ENCODE measurements around the gene TLCD2.

DNA sequence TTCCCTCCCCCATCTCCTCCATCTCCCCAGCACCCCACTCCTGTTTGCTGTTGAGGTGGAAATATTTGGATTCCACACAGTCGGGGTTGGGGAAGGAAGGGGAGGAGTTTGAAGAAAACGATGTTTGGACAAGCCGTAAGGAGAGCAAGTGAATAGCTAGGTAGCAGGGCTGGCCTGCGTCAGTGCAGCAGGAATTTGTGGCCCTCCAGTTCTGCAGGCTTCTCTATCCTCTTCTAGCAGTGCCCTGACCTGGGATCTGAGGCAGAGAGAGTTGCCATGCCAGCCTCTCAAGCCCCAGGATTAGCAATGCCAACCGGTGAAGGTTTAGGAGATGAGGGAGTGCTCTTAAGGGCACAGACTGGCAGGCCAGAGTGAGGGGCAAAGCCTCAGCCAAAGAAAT lies 12.5 kb downstream of the TLCD2 start:
- TF ChIP-seq, protein P1, sequence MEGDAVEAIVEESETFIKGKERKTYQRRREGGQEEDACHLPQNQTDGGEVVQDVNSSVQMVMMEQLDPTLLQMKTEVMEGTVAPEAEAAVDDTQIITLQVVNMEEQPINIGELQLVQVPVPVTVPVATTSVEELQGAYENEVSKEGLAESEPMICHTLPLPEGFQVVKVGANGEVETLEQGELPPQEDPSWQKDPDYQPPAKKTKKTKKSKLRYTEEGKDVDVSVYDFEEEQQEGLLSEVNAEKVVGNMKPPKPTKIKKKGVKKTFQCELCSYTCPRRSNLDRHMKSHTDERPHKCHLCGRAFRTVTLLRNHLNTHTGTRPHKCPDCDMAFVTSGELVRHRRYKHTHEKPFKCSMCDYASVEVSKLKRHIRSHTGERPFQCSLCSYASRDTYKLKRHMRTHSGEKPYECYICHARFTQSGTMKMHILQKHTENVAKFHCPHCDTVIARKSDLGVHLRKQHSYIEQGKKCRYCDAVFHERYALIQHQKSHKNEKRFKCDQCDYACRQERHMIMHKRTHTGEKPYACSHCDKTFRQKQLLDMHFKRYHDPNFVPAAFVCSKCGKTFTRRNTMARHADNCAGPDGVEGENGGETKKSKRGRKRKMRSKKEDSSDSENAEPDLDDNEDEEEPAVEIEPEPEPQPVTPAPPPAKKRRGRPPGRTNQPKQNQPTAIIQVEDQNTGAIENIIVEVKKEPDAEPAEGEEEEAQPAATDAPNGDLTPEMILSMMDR (conservative IDR thresholded peaks at IDR 0.05), result no peak
- no peak for TF ChIP-seq EZH2 (IDR thresholded peaks at IDR 0.05; ENCODE audit: low read depth)

Measured in PC-9 (cell line).